Measurements from ENCODE around the gene TRAPPC11.
A peak's percentile ranks its signal among the peaks of the same experiment; 100 is the strongest.

Gene TRAPPC11

DNA sequence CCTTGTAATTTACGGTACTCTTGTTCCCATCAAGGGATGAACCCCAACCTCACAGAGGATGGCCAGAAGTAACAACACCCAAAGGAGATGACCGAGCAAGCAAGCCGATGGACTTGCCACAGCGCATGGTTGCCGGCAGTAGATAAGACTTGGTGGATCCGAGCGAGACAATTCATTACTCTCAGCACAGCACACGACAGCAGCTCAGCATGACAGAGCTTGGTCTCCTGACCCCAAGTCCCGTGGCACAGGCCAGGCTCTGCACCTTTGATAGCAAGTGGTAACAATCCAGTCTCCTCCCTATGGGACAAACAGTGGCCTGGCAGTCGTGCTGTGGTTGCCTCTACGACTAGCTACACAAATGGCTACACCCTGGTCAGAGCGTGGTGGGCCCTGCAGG lies 26.4 kb upstream of the TRAPPC11 start:
- TF ChIP-seq, protein P1, sequence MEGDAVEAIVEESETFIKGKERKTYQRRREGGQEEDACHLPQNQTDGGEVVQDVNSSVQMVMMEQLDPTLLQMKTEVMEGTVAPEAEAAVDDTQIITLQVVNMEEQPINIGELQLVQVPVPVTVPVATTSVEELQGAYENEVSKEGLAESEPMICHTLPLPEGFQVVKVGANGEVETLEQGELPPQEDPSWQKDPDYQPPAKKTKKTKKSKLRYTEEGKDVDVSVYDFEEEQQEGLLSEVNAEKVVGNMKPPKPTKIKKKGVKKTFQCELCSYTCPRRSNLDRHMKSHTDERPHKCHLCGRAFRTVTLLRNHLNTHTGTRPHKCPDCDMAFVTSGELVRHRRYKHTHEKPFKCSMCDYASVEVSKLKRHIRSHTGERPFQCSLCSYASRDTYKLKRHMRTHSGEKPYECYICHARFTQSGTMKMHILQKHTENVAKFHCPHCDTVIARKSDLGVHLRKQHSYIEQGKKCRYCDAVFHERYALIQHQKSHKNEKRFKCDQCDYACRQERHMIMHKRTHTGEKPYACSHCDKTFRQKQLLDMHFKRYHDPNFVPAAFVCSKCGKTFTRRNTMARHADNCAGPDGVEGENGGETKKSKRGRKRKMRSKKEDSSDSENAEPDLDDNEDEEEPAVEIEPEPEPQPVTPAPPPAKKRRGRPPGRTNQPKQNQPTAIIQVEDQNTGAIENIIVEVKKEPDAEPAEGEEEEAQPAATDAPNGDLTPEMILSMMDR (IDR thresholded peaks at IDR 0.05; ENCODE audit: low read depth, low read length): no peak
- no peak overlapping the region for H3K4me3 ChIP-seq (ENCODE audit: low read depth, low read length)

DNA sequence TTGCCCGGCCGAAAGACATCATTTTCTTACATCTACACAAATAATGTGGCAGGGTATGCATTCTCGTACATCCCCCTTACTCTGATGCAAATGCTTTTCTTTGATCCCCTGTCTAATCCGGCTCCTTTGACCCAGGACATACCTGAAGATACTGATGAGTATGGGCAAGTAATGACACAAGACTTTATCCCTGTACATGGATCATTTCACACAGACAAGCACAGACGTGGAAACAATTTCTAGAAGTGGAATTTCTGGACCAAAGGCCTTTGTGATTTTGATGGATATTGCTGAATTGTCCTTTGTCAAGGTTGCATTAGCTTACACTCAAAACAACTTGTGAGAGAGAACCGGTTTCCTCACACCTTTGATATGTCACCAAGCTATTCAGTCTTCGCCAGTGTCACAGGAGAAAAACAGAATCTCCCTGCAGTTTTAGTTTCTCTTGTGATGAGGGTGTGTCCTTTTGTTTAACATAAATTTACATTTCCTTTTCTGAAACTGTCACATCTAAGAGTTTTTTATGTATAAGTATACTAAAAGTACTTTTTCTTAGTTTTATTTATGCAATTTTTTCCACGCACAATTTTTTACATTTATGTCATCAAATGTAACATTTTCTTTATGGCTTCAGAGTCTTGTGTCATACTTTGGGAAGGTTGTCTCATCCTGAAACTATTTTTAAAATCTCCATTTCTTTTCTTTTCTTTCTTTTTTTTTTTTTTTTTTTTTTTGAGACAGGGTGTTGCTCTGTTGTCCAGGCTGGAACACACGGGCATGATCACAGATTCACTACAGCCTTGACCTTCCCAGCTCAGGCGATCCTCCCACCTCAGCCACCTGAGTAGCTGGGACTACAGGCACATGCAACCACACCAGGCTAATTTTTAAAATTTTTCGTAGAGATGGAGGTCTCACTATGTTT lies 25.4 kb upstream of the TRAPPC11 start:
- TF ChIP-seq, protein P1 (IDR thresholded peaks at IDR 0.05; ENCODE audit: low read depth, low read length): no peak
- H3K4me3 ChIP-seq (ENCODE audit: low read depth, low read length): no peak overlapping the region

DNA sequence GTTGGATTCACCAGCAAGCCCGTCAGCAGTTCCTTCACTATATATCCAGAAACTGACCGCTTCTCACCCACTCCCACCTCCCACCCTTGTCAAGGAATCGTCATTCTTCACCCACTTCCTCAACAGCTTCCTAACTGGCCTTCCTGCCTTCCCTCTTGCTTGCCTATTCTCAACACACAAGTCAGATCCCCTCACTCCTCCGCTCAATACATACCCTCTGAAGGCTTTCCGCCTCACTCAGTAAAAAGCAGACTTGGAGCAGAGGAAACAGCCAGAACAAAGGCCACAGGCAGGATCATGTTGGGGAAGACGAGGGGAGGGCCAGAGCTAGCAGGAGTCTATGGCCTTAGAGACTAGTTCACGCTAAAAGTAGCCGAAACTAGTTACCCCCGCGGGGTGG lies 23.8 kb upstream of the TRAPPC11 start:
- TF ChIP-seq, protein P1 (IDR thresholded peaks at IDR 0.05; ENCODE audit: low read depth, low read length): no peak
- no peak overlapping the region for H3K4me3 ChIP-seq (ENCODE audit: low read depth, low read length)

DNA sequence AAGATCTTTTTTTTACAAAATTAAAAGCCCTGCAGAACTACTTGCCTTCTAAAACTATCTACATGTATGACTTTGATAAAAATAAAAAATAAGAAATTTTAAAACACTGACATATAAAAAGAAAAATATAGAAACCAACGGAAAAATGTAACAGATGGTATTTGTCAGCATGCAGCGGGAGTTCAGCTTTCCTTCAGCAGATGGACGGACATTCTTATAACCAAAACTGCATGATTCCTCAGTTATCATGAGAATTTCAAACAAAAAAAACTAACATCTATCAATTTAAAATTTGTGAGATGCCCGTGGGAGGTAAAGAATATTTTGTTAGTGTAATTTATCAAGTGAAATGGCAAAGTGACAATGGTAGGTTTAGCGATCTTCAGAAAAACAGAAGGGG lies 23.4 kb upstream of the TRAPPC11 start:
- H3K4me3 ChIP-seq (ENCODE audit: low read depth, low read length): no peak overlapping the region
- TF ChIP-seq, protein P1 (IDR thresholded peaks at IDR 0.05; ENCODE audit: low read depth, low read length): no peak

DNA sequence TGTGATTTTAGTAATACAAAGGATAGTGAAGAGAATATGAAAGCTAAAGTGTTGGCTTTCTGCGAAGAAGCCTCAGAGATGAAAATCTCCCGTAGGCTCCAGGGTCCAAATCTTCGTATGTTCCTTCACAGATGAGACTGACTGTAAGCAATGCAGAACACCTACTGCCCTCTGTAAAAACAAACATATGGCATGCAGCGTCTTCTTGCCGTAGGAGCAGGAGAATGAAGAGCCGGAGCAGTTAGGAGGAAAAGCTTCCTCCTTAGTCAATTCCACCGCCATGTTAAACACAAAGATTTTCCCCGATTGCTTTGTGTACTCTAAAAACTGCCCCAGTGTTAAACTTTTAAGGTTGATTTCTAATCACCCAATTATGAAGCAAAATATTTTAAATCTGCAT lies 22.6 kb upstream of the TRAPPC11 start:
- H3K4me3 ChIP-seq (ENCODE audit: low read depth, low read length): peak overlapping the region; percentile 25
- TF ChIP-seq, protein P1 (IDR thresholded peaks at IDR 0.05; ENCODE audit: low read depth, low read length): no peak

DNA sequence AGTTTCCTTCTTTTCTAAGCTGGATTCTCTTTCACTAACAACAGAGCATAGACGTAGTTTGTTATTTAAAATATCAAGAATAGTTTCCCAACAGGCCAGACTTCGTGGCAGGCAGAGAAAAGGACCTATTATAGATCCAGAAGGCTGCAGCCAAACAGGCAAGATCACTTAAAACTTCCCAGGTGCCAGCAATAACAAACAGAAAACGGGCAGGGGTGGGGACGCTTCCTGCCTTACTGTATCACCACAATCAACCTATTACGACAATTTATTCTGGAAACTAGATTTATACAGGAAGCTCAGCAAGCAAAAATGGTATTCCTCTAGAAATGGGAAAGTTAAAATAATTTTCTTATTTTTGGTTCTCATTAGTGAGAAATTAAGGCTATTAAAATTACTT lies 22.2 kb upstream of the TRAPPC11 start:
- H3K4me3 ChIP-seq (ENCODE audit: low read depth, low read length): peak overlapping the region; percentile 25
- TF ChIP-seq, protein P1 (IDR thresholded peaks at IDR 0.05; ENCODE audit: low read depth, low read length): no peak

DNA sequence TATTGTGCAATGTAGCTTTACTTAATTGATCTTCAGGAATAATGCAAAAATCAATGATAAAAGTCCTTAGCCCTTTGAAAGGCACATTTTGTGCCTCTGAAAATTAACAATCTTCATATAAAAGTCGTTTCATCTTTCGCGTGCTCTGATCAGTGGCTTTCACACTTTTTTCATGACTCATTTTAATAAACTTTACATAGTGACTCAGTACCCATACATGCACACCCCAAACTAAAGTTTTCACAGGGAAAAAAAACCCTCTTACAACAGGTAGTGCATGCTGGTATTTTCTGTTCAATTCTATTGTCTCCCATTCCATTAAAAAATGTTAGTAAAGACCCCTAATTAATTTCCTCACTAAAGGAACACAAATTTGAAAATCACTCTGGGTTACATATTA lies 21.6 kb upstream of the TRAPPC11 start:
- TF ChIP-seq, protein P1 (IDR thresholded peaks at IDR 0.05; ENCODE audit: low read depth, low read length): no peak
- no peak overlapping the region for H3K4me3 ChIP-seq (ENCODE audit: low read depth, low read length)
